GM12872 (cell line): ENCODE results near the gene ZNF775.

Source experiments
- CTCF ChIP-seq: IDR thresholded peaks from 3 replicates; pipeline ENCODE4 v1.5.1; 2011; ENCODE audit warnings: low read depth, mild to moderate bottlenecking, low read length, moderate library complexity; ENCODE audit not compliant: insufficient read depth

Gene ZNF775

GRCh38 chr7:150388306-150388705, 9.2 kb downstream of the ZNF775 start:
- no peak for TF ChIP-seq CTCF

GRCh38 chr7:150388709-150389531, 9.8 kb downstream of the ZNF775 start:
- peak; percentile 39; the same call in 1 of the 3 replicates for TF ChIP-seq CTCF

GRCh38 chr7:150389532-150389816, 10.3 kb downstream of the ZNF775 start:
- no peak for TF ChIP-seq CTCF

GRCh38 chr7:150390205-150390604, 11.1 kb downstream of the ZNF775 start:
- TF ChIP-seq CTCF = no peak

GRCh38 chr7:150393325-150393724, 14.2 kb downstream of the ZNF775 start:
- TF ChIP-seq CTCF = no peak

- TF ChIP-seq CTCF = no peak
These were observed 17.3 kb downstream of the ZNF775 start for GRCh38 chr7:150396426-150396825.

GRCh38 chr7:150396851-150397260, 17.7 kb downstream of the ZNF775 start:
- no peak for TF ChIP-seq CTCF
